CD4-positive, alpha-beta T cell (primary cell): ENCODE data around the gene MT1M. TPM values are rescaled to one million over a fixed set of nuclear protein-coding genes. Genes with fewer than 3 reads are reported as not detected.
A peak's percentile ranks its signal among the peaks of the same experiment; 100 is the strongest.
"Not testable (repeated sequence)": the region's sequence is repeated elsewhere in the genome, so short reads cannot be mapped to it uniquely, and the experiment has no call there.

Experiments used
- ATAC-seq: fragments of 200-7000 bp; cut with Tn5 transposase; one replicate; pipeline ENCODE4 v1.10.0; 2022; ENCODE audit warnings: mild to moderate bottlenecking; ENCODE audit not compliant: poor library complexity
- CTCF ChIA-PET: fragments of 350-600 bp; sonication (Branson Sonifier 250); formaldehyde crosslinking; loops from one replicate; lab custom pipeline; 2021; ENCODE audit warnings: antibody characterized with exemption, inconsistent platforms; lab: Charles Lee
- POLR2A ChIA-PET: fragments of 350-600 bp; sonication (Branson Sonifier 250); formaldehyde crosslinking; loops from one replicate; lab custom pipeline; 2021; ENCODE audit warnings: antibody characterized with exemption, inconsistent platforms; lab: Charles Lee
- DNase-seq, 14 experiments: peaks; one replicate each; pipeline ENCODE4 v3.0.0-alpha.2; 2013 to 2020; ENCODE audit warnings: mixed read lengths in 2 of 14
- H3K27ac ChIP-seq, 2 donors: one replicate each; pipeline versions ENCODE4 v1.5.1 to v1.7.0; 2013; ENCODE audit warnings: low read length in 2 of 2, low read depth in 1 of 2, mild to moderate bottlenecking in 1 of 2
- H3K27me3 ChIP-seq, 2 experiments: 1 replicate in 1 of 2; 2 replicates in 1 of 2; pipeline versions ENCODE4 v1.6.1 to v1.7.0; 2013; ENCODE audit warnings: low read length in 2 of 2, control low read depth in 1 of 2, mild to moderate bottlenecking in 1 of 2, moderate library complexity in 1 of 2; ENCODE audit not compliant: insufficient read depth in 2 of 2, control insufficient read depth in 1 of 2
- H3K36me3 ChIP-seq: one replicate; pipeline ENCODE4 v1.6.1; 2013; ENCODE audit warnings: low read length, control low read depth; ENCODE audit not compliant: insufficient read depth
- H3K4me1 ChIP-seq: one replicate; pipeline ENCODE4 v1.6.1; 2013; ENCODE audit warnings: low read length, control low read depth; ENCODE audit not compliant: insufficient read depth
- H3K4me3 ChIP-seq: one replicate; pipeline ENCODE4 v1.5.1; 2013; ENCODE audit warnings: mild to moderate bottlenecking, low read length, moderate library complexity
- H3K9me3 ChIP-seq, 2 experiments: 1 replicate in 1 of 2; 2 replicates in 1 of 2; pipeline versions ENCODE4 v1.6.1 to v1.7.0; 2013; ENCODE audit warnings: low read length in 2 of 2, mild to moderate bottlenecking in 2 of 2, control low read depth in 1 of 2, moderate library complexity in 1 of 2; ENCODE audit not compliant: control insufficient read depth in 1 of 2, insufficient read depth in 1 of 2
- H3K27ac Mint-ChIP-seq: one replicate; pipeline ENCODE4 v1.8.0; 2020; ENCODE audit warnings: mixed read lengths
- H3K27me3 Mint-ChIP-seq: one replicate; pipeline ENCODE4 v1.8.0; 2021; ENCODE audit warnings: mixed read lengths
- H3K36me3 Mint-ChIP-seq: one replicate; pipeline ENCODE4 v1.8.0; 2021; ENCODE audit warnings: low read depth, mixed read lengths
- H3K4me1 Mint-ChIP-seq: one replicate; pipeline ENCODE4 v1.8.0; 2021; ENCODE audit warnings: low read depth, mixed read lengths
- H3K4me3 Mint-ChIP-seq: one replicate; pipeline ENCODE4 v1.8.0; 2020; ENCODE audit warnings: mild to moderate bottlenecking, mixed read lengths
- H3K9me3 Mint-ChIP-seq: one replicate; pipeline ENCODE4 v1.8.0; 2020; ENCODE audit warnings: mixed read lengths
- CTCF ChIP-seq: fragments of 200-600 bp; IDR thresholded peaks from one replicate; pipeline ENCODE4 v1.8.0; 2022; ENCODE audit warnings: antibody characterized with exemption, mild to moderate bottlenecking
- intact Hi-C, 2 experiments: fragments of 100-400 bp; cut with DNase I in 1 of 2; cut with micrococcal nuclease in 1 of 2; formaldehyde crosslinking; loops; one replicate each; pipeline versions ENCODE4 v1.15.1 to v1.9.0; 2023 to 2025; cut with DNase I, micrococcal nuclease
- total RNA-seq, 174 experiments: library from RNA in 2 of 174; stranded (reverse) in 2 of 174; gene quantifications; one replicate each; pipeline ENCODE4 v1.2.3 and lab custom pipeline; 2021 to 2026

MT1M gene
- total RNA-seq, 2 experiments from 2014 or later: not detected

- no peak for ATAC-seq
- intact Hi-C loops: no loop called here
- CTCF ChIA-PET: interaction anchor here (1.4 to 1.9 kb wide), 2 partner anchors 29 kb away, joined by 4 to 5 read pairs; no protein-coding TSS in a partner anchor
- Mint-ChIP-seq H3K4me1 (peaks cover 39% of the 10 kb centered on the region), H3K27me3 (peaks cover 74% of the 10 kb centered on the region), H3K36me3 (no peaks in the 10 kb centered on the region), H3K4me3 (no peak overlapping the region), H3K9me3 (no peaks in the 10 kb centered on the region), H3K27ac (no peak overlapping the region)
- H3K9me3 ChIP-seq: peaks cover 0 to 11% of the 10 kb centered on the region in 2 experiments
- no peak for DNase-seq
- POLR2A ChIA-PET: interaction anchor here (1.1 to 1.5 kb wide), 2 partner anchors 9 to 29 kb away, joined by 5 to 7 read pairs; partner anchors contain the start of gene MT1X
- no peak for TF ChIP-seq CTCF
- H3K27me3 ChIP-seq: peaks cover 30 to 40% of the 10 kb centered on the region in 2 experiments
- H3K27ac ChIP-seq: no peak overlapping the region
- H3K4me3 ChIP-seq: no peak overlapping the region
- no peaks in the 10 kb centered on the region for H3K36me3 ChIP-seq
- H3K4me1 ChIP-seq: peaks cover 27% of the 10 kb centered on the region
These were observed 40.5 kb downstream of the MT1M start for GRCh38 chr16:56672761-56673536.

GRCh38 chr16:56673921-56674320 is 41.5 kb downstream of the MT1M start:
- H3K9me3 Mint-ChIP-seq: no peaks in the 10 kb centered on the region
- H3K27ac Mint-ChIP-seq: no peak overlapping the region
- peaks cover 64% of the 10 kb centered on the region for H3K27me3 Mint-ChIP-seq
- Histone ChIP-seq H3K27me3 (peaks cover 21 to 30% of the 10 kb centered on the region in 2 experiments), H3K27ac (no peak overlapping the region), H3K4me1 (peaks cover 21% of the 10 kb centered on the region), H3K4me3 (no peak overlapping the region), H3K9me3 (peaks cover 0 to 11% of the 10 kb centered on the region in 2 experiments), H3K36me3 (no peaks in the 10 kb centered on the region)
- no peaks in the 10 kb centered on the region for H3K36me3 Mint-ChIP-seq
- POLR2A ChIA-PET: interaction anchor here (1.1 to 1.5 kb wide), 2 partner anchors 8 to 28 kb away, joined by 5 to 7 read pairs; partner anchors contain the start of gene MT1X
- intact Hi-C loops: loop anchor here in 1 of 2 experiments (1.0 kb wide), 1 partner anchor 28 kb away; no protein-coding TSS in a partner anchor
- CTCF ChIA-PET: interaction anchor here (1.4 to 1.9 kb wide), 2 partner anchors 28 to 30 kb away, joined by 4 to 5 read pairs; no protein-coding TSS in a partner anchor
- H3K4me1 Mint-ChIP-seq: peaks cover 30% of the 10 kb centered on the region
- TF ChIP-seq CTCF: no peak
- ATAC-seq: no peak
- H3K4me3 Mint-ChIP-seq: peak overlapping the region; percentile 65
- peak in 6 of 14 experiments; percentile 16 to 57 (median 28) for DNase-seq

GRCh38 chr16:56674570-56674969 is 42.1 kb downstream of the MT1M start:
- H3K4me3 ChIP-seq, DNase-seq, POLR2A ChIA-PET, H3K36me3 ChIP-seq, H3K9me3 ChIP-seq, H3K36me3 Mint-ChIP-seq, H3K27ac ChIP-seq, H3K9me3 Mint-ChIP-seq, ATAC-seq, H3K27ac Mint-ChIP-seq: not testable (repeated sequence)
- CTCF ChIA-PET: interaction anchor here (1.9 kb wide), 1 partner anchor 27 kb away, joined by 5 read pairs; no protein-coding TSS in a partner anchor
- peaks cover 57% of the 10 kb centered on the region for H3K27me3 Mint-ChIP-seq
- peak overlapping the region; percentile 65 for H3K4me3 Mint-ChIP-seq
- peaks cover 15 to 24% of the 10 kb centered on the region in 2 experiments for H3K27me3 ChIP-seq
- intact Hi-C loops: loop anchor here in 1 of 2 experiments (1.0 kb wide), 1 partner anchor 28 kb away; no protein-coding TSS in a partner anchor
- H3K4me1 Mint-ChIP-seq: peaks cover 27% of the 10 kb centered on the region
- peaks cover 17% of the 10 kb centered on the region for H3K4me1 ChIP-seq
